Testis (tissue), 2 donors: Measurements from ENCODE around the gene CHDH.

Experiments
- CTCF ChIP-seq, 3 experiments: fragments of 450-650 bp in 2 of 3; fragments of 200-600 bp in 1 of 3; sonication (generic) in 1 of 3; IDR thresholded peaks; one replicate each; pipeline ENCODE4 v1.5.1; 2016 to 2019; ENCODE audit warnings: antibody characterized with exemption in 3 of 3, mild to moderate bottlenecking in 2 of 3, moderate library complexity in 1 of 3
- POLR2A ChIP-seq: fragments of 450-650 bp; IDR thresholded peaks from one replicate; pipeline ENCODE4 v1.6.1; 2017; ENCODE audit warnings: antibody characterized with exemption, mild to moderate bottlenecking, moderate library complexity

- TF ChIP-seq CTCF (IDR thresholded peaks at IDR 0.05) (no peak), POLR2A (no peak)
These were observed 82.9 kb downstream of the CHDH start for GRCh38 chr3:53763353-53763752.
